ENCODE data around the gene SYT6.

Gene SYT6

DNA sequence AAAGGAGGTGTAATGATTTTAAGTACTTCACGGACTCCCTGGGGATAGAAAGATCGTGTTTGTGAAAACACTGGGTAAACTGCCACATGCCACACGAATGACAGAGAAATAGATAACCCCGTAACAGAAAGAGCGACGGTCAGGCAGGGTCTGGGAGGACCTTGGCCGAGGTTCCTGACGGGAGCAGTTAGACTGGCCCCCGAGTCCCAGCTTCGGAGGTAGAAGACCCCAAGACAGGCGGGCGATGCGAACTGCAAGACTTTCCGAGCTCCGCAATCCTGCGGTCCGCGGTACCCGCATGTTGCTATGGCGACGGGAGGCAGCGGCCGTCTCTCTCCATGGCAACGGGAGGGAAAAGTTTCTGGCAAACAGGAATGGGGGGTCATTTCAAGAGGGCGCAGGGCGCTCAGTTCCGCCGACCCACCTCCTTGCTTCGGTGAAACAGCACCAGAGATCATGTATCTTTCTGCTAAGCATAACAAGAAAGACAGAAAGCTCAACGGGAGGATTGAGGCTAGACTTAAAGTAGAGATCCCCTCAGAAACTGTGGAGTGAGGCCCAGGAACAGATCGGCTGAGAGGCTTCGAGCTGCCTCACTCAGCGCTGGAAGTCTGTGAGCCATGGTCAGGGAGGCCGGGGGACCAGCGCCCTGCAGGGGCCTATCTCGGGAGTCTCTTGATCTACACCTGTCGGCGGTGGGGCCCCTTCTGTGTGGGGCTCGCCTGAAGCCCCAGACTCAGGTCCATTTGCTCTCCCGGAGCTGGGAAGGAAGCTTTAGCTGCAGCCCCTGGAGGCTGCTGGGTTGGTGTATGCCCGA is 685 bp upstream of the SYT6 start:
- no peak for DNase-seq (ENCODE audit: low spot score)

DNA sequence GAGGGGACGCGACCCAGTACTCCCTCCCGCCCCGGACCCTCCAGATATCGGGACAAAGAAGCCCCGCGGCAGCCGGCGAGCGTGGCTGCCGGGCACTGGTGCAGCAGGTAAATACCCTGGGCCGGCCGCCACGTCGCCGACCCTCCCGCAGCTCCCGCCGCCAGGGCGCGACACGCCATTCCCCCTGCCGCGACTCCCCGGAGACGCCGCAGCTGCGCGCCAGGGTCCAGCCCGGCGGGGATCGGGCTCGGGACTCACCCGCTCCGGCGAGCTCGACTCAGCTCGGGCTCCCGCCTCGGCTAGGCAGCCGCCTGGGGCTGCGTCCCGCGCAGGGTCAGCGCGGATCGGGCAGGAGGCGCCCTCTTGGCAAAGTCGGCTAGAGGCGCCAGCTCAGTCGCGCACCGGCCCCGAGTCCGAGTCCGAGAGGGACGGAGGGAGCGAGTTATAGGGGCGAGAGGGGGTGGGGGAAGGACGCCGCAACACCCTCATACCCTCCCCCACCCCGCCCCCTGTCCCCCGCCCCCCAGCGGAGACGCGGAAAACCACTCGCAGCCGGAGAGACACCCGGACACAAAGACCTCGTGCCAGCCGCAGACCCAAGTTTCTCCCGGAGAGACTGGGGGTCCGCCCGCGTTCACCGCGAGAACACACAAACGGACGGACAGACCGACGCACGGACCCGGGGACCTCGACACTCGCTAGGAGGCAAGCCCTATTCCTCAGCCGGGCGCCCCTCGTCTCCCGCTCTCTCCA is 985 bp downstream of the SYT6 start:
- no peak for DNase-seq (ENCODE audit: low spot score)

GRCh38 chr1:114152089-114152507 is 1.6 kb downstream of the SYT6 start:
- DNase-seq (ENCODE audit: low spot score), result no peak

DNA sequence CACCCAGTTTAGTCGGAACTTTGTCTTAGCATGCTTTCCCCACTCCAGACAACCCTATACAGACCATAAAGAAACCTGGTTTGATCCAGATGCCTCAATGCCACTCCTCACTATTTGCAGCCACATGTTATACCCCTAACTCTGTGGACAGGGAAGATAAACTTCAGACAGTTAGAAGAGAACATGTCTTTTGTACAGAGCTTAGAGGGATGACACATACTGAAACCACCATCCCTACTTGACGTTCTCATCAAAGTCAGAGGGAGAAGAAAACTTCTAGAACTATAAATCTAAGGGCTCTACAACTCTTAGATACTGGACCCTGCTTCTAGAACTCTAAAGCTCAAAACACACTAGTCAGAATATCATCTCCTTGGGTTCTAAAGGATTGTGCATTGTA is 3.7 kb downstream of the SYT6 start:
- no peak for DNase-seq (ENCODE audit: low spot score)

DNA sequence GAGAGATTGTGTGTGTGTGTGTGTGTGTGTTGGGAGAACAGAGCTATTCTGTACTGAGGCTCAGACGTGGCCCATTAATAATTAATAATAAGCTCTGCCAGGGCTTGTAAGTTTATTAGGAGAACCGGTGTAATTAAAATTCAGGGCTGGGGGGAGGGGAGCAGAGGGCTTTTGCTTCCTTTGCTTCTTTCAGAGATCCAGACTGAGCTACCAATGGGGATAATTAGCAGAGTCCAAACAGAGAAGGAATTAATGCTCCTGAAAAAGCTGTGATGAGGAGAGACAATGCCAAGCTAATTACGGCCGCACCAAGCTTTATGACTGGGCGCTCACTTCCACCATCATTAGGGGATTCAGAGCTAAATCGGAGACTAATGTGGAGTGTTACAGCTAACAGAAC is 4.5 kb downstream of the SYT6 start:
- DNase-seq (ENCODE audit: low spot score), result no peak

DNA sequence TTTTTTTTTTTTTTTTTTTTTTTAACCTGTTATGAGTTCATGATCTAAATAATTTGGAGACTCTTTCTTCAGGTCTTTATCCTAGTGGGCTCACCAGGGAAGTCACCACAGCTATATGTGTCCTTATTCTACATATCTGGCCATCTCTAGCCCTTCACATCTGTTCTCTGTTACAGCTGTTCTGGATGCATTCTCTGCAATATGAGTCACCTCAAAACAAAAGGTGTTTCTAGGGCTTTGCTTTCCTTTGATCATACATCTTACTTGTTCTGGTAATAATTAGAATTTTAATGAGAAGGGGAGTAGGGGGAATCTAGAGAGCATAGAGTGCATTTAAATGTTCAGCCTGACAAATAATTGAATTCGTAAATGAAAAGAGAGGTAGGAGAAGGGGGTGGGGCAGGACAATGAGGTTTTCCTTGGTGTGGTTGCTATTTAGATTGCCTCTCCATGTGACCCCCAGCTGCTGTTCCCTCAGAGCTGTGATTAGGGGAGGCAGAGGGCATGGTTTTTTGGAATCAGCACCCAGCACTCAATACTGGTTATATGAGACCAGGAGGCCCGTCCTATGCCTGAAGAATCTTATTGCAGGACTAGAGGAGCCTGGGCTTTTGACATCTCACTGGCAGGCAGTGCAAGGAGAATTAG is 8.0 kb downstream of the SYT6 start:
- peak; percentile 76 for DNase-seq (ENCODE audit: low spot score)

DNA sequence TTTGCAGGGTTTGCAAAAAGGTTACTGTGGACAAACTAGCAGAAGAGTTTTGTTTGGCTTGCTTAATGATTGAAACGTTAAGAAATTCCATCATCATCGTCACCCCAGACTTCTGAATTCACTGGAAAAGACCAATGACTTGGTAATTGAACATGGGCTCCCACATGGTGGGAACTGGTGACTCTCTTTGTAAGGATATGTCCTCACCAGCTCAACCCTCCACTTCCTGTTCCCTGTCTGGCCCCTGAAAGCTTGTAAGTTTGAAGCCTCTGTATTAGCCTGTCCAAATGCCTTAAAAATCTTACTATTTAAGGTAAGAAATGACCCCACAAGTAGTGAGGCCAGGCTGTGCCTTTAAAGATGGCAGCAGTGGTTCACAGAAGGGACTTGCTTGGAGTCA is 9.7 kb downstream of the SYT6 start:
- no peak for DNase-seq (ENCODE audit: low spot score)

DNA sequence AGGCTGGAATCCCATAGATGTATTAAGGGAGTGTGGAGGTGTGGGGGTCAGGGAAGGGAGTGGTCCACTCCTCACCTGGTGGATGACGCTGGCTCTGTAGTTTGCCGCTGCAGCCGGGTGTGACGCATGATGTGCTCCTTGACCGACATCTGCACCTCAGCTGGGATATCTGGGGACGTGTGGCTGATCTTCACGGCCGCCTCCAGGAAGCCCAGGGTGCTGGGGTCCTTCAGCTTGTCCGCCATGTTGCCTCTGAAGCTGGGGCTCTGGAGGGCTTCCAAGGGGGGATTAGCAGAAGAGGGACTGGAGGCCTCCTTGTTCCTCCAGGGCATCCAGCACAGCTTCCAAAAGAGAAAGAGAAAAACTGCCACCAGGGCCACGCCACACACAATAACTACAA is 14.1 kb downstream of the SYT6 start:
- no peak for DNase-seq (ENCODE audit: low spot score)

DNA sequence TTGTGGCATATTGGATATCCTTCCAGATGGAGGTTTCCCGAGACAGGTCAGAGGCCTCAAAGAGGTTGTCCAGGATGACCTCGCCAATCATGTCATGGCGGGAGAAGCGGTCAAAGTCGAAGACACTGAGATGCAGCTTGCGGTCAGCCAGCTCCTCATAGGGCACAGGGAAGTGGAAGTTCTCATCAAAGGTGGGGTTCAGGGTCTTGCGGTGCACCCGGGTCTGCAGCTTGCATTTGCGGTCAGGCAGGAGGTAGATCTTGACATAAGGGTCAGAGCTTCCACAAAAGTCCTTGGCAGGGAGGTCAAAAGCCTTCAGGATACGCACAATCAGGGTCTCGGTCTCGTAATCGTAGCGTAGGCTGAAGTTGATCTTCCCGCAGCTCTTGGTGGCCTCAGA is 16.2 kb downstream of the SYT6 start:
- DNase-seq (ENCODE audit: low spot score), result no peak

GRCh38 chr1:114135786-114136185 is 17.9 kb downstream of the SYT6 start:
- DNase-seq (ENCODE audit: low spot score), result no peak

DNA sequence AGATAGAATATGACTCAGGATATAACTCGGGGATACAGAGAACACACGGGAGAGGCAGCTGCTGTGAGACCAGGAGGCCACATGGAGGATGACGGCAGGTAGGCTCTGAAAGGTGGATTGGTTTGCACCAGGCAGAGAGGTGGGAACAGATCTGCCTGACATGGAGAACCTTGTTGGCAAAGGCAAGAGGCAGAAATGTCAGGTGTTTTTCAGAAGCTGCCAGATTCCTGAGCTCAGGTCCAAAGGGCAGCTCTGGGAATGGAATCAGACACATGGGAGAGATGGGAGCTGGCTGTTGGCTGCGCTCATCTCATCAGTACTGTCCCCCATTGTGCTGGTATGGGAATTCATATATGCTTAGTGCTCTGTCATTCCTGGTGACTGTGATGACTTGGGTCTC is 19.2 kb downstream of the SYT6 start:
- peak; percentile 12 for DNase-seq (ENCODE audit: low spot score)

- no peak for DNase-seq (ENCODE audit: low spot score)
Measured at GRCh38 chr1:114133129-114133528, 20.5 kb downstream of the SYT6 start.

DNA sequence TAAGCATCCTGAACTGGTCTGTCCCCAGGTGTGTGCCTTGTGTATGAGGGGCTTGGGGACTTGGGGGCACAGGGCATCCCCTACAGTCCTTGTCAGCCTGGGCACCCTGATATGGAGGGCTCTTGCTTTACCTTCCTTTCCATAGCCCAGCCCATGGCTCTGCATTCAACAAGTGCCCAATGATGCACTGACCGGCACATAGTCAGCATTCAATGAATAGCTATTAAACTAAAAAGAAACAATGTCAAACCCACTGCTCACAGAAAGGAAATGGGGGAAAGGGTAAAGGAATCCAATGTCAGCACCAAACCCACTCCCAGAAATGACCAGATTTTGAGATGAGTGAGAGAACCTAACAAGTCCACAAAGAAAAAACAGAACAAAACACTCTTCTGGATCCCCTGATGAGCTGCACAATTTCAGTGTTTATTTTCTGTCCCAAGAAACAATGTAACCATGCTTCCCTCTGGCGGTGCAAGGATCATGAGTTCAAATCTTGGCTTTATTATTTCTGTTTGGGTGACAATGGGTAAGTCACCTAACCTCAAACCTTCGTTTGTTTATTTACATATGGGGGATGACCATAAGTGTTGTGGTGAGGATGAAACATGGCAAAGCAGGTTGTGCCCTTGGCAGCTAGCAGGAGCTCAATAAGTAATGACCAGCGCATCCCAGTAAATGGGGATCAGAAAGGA is 22.0 kb downstream of the SYT6 start:
- DNase-seq (ENCODE audit: low spot score), result no peak

DNA sequence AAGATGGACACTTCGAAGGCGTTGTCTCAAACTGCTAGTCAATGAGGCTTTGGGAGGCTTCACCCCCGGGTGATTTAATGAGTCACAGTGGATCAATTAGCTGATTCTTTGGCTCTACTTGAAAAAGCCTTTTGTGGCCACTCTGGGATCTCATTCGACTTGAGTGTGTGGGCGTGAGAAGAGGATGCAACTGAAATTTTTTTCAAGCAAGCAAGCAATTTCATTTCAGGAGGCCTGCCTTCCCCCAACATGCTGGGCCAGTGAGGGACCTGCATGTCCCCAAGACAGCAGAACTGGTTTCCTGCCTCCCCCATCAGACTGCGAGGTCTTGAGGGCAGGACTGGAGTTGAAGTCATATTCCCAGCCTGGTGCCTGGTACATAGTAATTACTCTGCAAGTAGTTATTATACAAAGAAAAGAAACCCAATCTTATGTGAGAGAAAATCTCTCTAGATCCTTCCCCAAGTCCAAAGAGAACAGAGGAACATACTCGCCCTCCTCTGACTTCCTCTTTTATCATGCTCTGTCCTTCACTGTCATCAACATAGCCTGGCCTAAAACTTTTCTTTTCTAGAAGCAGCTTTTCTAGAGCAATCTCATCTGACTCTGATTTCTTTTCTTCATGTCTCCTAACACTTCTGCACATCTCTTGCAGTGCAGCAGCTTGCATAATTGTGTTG is 22.7 kb downstream of the SYT6 start:
- DNase-seq (ENCODE audit: low spot score), result no peak

GRCh38 chr1:114130213-114130612 is 23.5 kb downstream of the SYT6 start:
- DNase-seq (ENCODE audit: low spot score), result no peak

DNA sequence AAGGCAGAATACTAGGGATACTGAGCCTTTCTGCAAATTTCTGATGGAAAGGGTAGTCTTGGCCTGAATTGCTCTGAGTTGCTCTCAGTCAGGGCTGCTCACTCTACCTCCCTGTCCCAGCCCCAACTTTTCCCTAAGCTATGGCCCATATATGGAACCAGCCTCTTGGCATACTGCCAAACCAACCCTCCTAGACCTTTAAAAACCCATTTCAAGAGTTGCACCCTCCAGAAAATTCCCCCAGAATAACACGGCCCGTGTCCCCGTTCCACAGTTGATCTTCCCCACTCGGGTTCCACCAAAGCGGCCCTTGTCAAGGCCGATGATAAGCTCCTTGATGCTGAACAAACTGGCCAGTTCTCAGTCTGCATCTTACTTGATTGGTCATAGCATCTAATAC is 25.4 kb downstream of the SYT6 start:
- DNase-seq (ENCODE audit: low spot score), result no peak

GRCh38 chr1:114126261-114127095 is 27.2 kb downstream of the SYT6 start:
- no peak for DNase-seq (ENCODE audit: low spot score)

DNA sequence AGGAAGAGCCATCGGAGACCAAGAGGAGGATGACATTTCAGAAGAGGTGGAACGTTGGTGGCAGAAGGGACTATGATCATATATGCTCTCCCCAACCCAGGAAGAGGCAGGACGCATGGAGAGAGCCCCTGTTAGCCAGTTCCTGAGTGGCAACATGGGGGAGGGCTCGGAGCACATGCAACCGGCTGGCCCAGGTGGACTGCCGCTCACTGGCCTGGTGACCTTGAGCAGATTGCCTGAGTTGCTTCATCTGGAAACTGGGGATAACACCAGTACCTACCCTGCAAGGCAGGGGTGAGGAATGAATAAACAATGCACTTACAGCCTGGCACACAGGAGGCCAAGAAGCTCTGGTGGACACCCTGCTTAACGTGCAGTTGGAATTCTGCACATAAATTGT is 29.0 kb downstream of the SYT6 start:
- DNase-seq (ENCODE audit: low spot score), result no peak

GRCh38 chr1:114122941-114123618 is 30.6 kb downstream of the SYT6 start:
- no peak for DNase-seq (ENCODE audit: low spot score)

GRCh38 chr1:114118351-114118990 is 35.2 kb downstream of the SYT6 start:
- DNase-seq (ENCODE audit: low spot score), result no peak

Measured in SW480 (cell line).